HG02981 (cell line): ENCODE measurements around the gene MED27.
"Not testable (repeated sequence)": the region's sequence is repeated elsewhere in the genome, so short reads cannot be mapped to it uniquely, and the experiment has no call there.

Experiments used
- ATAC-seq: cut with Tn5 transposase; IDR thresholded peaks from one replicate; pipeline ENCODE4 v1.9.1; 2021; ENCODE audit warnings: mild to moderate bottlenecking, moderate library complexity; ENCODE audit not compliant: unreplicated experiment

The MED27 gene

DNA sequence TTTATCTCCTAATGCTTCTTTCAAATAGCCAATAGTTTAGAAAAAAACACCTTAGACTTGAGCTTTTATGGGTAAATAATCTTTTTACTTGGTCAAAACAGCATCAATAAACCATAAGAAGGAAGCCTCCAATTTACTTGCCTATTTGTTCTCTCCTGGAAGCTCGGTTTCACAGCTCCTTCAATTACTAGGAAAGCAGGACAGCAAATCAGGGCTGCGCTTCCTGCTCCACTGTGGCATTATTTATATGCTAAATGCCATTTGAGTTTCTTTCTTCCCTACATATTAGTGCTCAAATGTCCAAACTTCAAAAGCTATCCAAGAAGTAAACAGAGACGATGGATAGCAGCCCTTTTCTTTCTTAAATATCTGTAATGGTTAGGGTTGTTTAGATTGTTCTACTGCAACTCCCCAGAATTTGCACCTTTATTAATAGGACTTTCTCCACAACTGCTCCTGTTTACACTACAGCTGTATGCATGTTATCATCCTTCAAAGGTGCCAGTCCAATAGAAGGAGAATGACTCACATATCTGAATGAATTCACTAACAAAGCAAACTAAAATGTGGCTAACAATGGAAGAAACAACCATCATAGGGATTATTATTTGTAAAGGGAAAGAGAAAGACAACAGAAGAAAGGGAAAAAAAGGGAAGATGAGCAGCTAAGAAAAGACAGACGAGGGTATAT lies 58.7 kb downstream of the MED27 start:
- no peak for ATAC-seq

DNA sequence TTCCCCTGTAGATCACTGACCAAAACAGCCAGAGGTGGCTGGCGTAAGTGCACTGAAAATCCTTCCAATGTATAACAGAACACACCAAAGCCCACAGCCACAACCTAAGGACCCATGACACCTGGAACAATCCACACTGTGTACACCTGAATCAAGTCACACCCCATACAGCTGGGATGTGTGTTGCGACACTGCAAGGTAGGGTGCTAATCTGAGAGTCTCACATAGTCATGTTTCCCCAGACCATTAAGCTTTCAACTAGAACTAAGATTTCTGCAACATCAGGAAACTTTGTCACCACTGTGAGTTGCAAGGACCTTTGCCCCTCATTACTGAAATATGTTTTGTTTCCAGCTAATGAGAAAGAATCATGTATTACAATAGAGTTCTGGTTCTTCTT lies 59.4 kb downstream of the MED27 start:
- no peak for ATAC-seq

DNA sequence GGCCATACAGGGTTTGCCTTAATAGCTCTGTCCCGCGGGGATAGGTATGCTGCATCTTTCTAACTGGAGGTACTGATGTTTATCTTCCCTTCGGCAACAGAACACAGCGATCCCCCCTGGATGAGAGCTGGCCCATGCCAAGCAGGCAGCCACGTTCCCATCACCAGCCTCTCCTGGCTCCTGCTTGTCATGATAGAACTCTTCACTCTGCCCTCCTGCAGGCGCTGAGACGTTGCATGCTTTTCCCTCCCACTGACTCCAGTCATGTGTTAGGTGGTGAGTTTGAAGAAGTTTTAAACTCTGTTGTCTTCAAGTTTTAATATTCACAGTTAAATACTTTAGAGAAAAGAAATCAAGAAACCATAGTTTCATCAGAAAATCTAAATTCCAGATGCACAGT lies 60.0 kb downstream of the MED27 start:
- ATAC-seq, result no peak

DNA sequence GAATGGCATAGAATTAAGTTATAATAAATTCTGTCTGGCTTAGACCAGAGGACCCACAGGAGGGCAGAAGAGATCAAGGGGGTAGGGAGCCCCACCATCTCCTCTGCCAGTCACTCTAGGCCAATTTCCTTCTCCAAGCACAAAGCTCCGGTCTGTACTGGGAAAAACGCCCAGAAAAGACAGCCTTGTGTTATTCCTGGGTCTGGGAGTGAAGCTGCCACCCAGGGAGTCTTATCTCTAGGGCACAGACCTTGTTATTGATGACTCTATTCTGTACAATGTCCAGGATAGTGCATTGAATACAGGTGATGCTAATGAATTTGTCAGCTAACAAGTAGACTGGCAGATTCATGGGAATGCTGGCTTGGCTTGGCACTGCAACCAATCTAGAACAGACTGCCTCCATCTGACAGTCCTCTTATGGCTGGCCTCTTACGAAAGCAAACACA lies 60.7 kb downstream of the MED27 start:
- no peak for ATAC-seq

DNA sequence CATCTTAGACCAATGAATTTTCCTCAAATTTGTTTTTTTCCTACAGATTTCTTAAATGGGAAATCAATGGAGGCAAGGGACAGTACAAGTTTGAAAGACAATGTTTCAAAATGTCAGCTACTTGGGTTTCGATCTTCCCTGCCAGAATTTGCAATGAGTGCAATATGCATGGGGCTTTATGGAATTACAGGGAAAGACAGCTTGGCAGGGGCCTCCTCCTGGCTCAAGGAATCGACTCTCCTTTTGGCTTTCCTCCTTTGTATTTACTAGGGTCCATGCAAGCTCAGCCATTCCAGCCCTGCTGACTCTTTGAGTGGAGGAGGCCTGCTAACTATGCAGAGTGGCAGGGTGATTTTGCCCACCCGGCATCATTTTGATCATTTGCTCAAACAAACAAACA lies 63.2 kb downstream of the MED27 start:
- no peak for ATAC-seq

DNA sequence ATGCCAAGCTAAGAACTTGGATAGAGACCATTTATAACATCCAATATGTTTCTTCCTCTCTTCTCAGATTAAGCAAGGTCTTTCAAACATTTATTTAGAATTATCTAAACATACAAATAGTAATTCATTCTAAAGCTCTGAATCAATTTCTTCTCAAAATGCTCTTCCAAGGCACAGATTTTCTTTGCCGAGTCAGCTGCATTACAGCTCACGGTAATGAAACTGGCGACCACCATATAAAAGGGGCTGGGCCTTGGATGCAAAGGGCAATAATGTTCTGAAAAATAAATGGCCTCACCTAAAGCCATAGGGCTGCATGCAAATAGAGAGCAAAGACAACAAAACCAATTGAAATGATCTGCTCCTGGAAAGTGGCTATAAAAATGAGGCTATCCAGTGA lies 63.8 kb downstream of the MED27 start:
- no peak for ATAC-seq

DNA sequence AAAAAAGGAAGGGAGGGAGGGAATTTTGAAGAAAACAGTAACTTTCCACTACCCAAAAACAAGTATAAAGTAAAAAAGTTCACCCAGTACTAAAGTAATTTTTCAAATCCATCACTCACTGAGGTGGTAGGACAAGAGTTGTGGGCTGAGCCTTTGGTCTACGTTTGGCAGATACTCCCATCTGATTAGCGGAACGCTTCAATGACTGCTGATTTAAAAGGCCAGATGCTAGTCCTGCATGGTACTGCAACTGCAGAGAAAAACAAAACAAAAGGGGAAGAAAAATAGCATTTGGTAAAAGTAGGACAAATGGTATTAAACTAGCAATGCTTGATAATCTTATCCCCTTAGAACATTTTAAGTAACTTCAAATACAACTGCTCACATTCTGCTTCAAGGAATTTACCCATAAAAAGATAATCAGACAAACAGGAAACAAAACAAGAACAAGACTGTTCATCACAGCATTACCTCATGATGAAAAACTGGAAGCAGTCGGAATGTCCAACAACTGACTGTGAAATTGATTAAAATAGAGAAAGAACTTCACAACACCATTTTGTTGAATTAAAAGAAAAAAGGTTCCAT lies 65.4 kb downstream of the MED27 start:
- no peak for ATAC-seq

DNA sequence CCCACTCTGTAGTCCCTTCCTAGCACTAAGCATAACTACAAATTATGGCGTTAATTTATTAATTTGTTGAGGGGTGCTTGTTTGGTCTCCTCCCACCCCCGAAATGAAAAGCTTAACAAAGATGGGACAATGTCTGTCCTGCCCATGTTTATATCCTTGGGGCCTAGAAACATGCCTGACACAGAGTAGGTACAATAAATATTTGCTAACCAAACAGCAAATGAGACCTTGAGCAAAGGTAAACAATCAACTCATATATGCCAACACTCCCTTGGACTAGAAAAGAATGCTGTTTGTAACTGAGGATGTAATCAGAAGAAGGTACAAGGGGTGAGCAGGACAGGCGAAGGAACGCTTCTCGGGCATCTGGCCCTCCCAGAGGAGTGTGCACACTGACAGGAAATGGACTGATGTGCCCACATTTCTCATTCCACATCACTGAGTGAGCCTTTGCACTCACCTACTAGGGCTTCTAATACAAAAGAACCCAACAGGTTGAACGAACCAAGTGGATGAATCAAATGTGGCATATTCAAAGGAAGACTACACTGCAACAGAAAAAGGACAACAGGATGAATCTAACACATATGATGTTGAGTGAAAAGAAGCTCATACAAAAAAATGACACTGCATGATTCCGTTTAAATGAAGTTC lies 66.8 kb downstream of the MED27 start:
- ATAC-seq, result no peak

DNA sequence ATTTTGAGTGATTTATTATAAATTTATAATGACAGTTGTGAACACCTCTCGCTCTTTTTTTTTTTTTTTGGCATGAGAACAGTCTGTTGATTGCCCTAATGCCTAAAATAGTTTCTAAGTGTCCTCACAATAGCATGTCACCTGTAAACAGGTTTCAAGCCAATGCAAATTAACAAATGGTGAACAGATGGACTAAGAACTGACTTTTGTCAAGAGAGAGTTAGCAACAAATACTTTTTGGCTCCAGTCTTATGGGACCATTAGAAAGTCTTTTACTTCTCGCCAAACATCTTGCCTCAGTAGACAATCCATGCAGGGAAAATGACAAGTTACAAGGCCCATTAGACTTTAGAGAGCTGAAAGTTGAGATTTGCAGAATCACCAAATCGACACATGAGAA lies 67.8 kb downstream of the MED27 start:
- ATAC-seq, result no peak

DNA sequence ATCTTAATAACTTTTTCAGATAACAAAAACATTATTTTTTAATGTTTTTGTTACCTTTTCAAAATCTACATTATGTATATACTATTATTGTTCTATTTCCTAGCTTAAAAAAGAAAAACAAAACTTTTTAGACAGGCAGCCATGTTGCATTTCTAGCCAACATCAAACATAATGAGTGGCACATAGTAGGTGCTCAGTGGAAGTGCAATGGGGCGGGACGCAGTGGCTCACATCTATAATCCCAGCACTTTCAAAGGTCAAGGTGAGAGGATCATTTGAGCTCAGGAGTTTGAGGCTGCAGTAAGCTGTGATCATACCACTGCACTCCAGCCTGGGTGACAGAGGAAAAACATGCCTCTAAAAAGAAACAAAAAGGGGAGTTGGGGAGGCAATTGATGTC lies 68.4 kb downstream of the MED27 start:
- no peak for ATAC-seq

DNA sequence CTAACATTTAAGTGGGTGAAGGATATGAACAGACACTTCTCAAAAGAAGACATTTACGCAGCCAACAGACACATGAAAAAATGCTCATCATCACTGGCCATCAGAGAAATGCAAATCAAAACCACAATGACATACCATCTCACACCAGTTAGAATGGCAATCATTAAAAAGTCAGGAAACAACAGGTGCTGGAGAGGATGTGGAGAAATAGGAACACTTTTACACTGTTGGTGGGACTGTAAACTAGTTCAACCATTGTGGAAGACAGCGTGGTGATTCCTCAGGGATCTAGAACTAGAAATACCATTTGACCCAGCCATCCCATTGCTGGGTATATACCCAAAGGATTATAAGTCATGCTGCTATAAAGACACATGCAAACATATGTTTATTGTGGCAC lies 69.5 kb downstream of the MED27 start:
- not testable (repeated sequence) for ATAC-seq

DNA sequence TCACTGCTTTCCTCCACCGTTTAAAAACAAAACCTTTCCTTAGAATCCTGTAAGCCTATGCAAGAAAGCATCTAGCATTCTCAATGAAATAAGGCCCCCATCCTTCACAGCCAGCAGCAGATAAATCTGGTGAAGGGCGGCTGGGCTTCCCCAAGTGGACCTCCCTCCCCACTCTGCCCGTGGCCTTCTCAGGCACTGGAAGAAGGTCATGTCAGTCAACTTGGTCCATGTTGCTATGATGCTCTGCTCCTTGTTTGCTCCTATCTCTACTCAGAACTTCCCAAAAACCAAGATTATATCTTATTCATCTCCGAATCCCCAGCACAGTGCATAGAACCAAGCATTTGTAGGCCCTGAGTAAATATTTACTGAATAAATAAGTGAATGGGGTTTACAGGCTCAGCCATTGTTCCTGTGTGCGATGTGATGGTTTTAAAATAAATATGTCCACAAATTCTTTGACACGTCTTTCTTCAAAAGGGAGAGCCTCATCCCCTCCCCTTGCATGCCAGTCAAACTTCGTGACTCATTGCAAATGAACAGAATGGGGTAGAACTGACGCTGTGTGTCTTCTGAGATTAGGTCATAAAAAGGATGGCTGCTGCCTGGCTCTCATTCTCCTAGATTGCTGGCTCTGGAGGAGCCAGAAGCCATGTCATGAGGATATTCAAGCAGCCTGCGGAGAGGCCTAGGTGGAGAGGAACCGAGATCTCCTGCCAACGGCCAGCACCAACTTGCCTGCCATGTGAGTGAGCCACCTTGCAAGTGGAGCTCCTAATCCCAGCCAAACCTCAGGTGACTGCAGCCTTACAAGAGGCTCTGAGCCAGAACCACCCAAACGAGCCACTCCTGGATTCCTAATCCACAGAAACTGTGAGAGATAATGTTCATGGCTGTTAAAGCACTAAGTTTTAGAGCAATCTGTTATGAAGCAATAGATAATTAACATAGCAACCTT lies 70.5 kb downstream of the MED27 start:
- ATAC-seq, result no peak

DNA sequence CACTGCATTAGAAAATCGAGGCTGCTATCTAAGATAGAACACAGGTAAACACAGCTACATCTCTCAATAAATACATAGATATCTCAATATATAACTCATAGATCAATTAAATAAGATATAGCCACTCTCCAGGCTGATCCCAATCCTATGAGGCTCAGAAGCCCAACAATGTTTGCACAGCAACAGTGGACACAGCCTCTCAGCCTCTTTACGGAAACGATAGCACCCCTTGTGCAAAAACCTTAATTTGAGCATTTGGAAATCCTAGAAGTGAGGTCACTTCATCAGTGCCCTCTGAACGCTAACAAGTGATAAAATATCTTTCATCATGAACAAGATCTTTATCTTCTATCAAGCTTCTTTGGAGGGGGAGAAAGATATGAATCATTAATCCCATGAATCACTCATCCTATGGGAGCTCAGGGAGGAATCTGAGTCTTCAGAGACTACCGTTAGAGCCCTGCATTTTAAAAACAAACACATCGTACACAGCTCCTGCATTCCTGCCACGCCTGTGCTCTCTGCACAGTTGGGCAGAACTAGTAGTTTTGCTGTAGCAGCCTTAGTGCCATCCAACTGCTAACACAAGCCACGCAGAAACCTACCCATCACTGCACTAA lies 71.4 kb downstream of the MED27 start:
- no peak for ATAC-seq

DNA sequence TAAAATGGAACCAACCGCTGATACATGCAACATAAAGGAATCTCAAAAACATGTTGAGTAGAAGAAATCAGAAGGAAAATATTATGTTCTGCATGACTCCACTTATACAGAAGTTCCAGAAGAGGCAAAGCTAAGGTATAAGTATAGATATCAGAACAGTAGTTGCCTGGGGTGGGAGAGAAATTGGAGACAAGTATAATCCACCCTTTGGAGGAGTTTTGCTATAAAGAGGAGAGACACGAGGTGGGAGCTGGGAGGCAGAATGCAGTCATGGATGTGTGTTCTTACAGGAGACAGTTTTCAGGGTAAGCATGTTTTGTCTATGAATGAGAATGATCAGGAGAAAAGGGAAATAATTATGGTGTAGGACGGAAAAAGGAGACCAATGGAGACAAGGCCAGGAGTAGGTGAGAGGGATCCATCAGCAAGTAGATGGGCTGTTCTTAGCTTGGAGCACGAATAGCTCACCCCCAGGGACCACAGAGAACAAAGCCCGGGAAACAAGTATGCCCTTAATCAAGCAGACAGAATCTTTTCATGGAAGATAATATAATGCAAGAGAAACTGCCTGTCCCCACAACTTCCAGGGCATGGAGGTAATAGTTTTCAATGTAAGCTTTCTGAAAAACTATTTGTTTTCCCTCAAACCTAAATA lies 72.2 kb downstream of the MED27 start:
- ATAC-seq, result peak; percentile 2

DNA sequence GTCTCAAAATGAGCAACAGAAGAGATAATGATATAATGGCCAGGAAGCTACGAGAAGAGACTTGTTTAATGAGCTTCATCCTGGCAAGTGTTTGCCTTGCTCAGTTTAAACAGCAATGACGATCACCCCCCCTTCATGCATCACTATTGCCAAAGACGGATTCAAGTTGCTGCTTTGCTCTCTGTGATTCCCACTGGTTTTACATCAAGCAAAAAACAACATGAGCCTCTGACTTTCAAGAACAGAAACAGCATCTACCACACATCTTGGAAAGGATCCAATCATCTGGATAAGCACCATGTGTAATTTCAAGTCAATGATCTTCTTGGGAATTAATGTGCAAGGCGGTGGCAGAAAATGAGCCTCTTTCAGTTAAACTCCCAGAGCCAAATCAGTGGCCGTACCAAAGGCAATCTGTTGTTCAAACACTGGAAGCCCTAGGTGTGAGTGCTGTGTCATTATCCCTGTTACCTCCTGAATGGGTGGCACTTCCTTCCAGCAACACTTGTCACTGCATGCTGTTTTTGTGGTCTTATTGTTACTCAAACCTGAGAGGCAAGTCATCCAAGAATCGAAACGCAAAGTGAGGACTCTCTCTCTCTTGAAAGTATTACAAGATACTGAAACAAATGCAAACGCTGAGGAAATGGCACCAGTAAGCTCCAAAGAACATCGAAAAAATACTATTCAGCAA lies 72.8 kb downstream of the MED27 start:
- peak; percentile 65 for ATAC-seq

DNA sequence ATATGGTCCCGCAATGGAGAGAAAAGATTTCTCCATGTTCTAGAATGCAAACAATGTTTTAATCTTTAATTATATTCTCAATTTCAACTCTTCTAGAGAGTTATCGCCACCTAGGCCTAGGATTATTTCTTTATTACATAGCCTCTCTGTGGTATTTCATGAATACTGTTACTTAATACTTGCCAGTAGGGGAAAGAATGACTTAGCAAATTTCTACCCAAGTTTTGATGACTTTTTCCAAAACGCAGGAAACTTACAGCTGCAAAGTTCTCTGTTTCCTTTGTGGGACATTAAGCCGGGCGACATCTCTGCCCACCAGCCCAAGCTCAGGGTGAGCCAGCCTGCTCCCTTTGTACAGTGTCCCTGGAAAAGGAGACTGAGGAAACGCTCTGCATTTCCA lies 73.8 kb downstream of the MED27 start:
- no peak for ATAC-seq

DNA sequence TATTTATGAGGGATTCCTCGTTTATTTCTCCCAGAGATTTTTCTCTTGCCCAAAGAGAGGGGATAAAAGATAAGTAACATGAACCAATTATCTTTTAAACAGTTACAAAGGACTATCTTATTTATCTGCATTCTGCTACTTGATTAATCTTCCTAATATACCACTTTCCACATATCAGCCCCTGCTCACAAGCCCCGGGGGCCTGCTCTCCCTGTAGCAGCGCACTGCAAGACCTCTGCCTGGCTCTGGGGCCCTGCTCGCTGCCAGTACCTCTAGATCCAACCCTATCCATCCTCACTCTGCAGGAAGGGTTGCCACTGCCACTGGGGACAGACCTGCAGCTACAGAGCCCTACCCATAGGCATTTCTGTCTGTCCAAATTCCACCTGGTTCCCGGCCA lies 75.3 kb downstream of the MED27 start:
- no peak for ATAC-seq

DNA sequence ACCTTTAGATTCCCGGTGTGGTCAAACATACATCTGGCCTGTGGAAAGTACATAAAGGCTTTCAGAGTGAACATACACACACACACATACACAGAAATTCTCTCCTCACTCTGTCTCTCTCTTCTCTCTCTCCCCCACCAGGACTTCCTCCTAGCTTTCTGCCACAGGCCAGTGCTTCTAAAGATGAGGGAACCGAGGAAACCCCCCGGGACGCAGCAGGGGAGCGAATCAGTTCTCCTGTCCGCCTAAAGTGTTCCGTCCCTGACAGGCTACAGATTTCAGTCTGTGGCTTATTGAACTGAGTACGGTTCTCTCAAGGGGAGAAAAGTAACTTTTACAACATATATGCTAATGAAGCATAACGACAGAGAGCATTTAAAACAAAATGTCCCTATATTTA lies 75.8 kb downstream of the MED27 start:
- ATAC-seq, result no peak

DNA sequence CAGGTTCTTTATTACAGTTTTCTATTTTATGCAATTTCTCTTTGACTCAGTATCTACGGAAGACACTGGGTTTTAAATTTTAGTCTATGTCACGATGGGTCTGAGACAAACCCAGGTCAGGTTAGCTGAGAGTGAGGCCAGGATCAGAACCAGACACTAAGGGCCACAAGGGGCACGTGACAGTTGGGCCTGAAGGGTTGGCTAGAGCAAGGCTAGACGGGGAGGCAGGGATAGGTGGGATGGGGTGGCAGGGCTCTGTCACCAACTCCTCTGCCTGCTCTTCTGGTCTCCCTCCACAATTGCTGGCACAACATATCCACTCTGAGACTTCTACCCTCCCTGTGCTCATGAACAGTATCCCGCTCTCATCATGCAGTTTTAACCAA lies 76.4 kb downstream of the MED27 start:
- no peak for ATAC-seq
